ENCODE measurements around the gene PCYOX1L. TPM values are rescaled to one million over a fixed set of nuclear protein-coding genes. Genes with fewer than 3 reads are reported as not detected.

Gene PCYOX1L
- total and polyA plus RNA-seq, 2 of the 8 experiments (the other 6 are each of a cell fraction or from before 2014, with no cell fraction given) = 6.8 to 17.2 TPM

DNA sequence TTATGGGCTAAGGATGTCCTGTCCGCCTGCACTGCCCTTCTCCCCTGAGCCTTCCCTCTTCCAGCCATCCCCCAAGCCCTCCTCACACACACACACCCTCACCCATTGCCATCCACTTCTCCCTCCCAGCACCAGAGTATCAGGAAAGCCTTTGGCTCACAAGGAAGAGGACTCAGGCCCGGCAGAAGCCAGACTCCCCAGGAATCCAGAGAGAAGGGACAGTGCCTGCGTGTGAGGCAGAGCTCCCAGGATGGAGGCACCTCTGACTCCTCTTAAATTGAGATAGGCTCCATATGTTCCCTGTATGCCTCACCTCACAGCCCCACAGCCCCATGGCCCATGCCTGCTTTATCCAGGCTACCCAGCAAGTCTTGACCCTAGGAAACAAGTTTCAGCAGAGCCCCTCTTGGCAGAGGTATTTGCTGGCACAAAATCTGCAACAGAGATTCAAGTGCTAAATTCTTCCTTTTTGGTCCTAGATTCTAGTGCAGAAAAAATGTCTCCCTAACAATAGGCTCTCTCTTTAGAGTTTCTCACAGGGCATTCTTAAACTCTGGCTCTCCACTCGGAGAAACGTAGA is 20.5 kb downstream of the PCYOX1L start (continued):
- TF ChIP-seq SP4 (IDR thresholded peaks at IDR 0.05; ENCODE audit: low read length) (no peak), EGR1 (IDR thresholded peaks at IDR 0.05; ENCODE audit: borderline replicate concordance, low read depth, low read length) (no peak), CREB1 (IDR thresholded peaks at IDR 0.05) (no peak)
